DND-41 (cell line): ENCODE data around the gene NBPF14.
"Not testable (repeated sequence)": the region's sequence is repeated elsewhere in the genome, so short reads cannot be mapped to it uniquely, and the experiment has no call there.

Experiments used
- ATAC-seq: fragments of 200-7000 bp; cut with Tn5 transposase; 3 replicates; pipeline ENCODE4 v1.9.1; 2021; ENCODE audit warnings: low read depth; ENCODE audit not compliant: insufficient read depth
- DNase-seq: peaks from one replicate; pipeline ENCODE4 v3.0.0-alpha.2; 2020
- H2AFZ ChIP-seq: 2 replicates; pipeline ENCODE4 v1.6.0; 2012; ENCODE audit warnings: low read depth, low read length
- H3K27ac ChIP-seq: 2 replicates; pipeline ENCODE4 v1.5.1; 2012; ENCODE audit warnings: low read length, inconsistent platforms
- H3K27me3 ChIP-seq: fragments of 200-600 bp; sonication (generic); 2 replicates; pipeline ENCODE4 v1.6.0; 2012; ENCODE audit warnings: low read length, mild to moderate bottlenecking, inconsistent platforms; ENCODE audit not compliant: insufficient read depth, poor library complexity
- H3K36me3 ChIP-seq: 2 replicates; pipeline ENCODE4 v1.5.1; 2012; ENCODE audit warnings: low read length, inconsistent platforms; ENCODE audit not compliant: insufficient read depth
- H3K4me1 ChIP-seq: 2 replicates; pipeline ENCODE4 v1.5.1; 2012; ENCODE audit warnings: mild to moderate bottlenecking, low read length; ENCODE audit not compliant: insufficient read depth
- H3K4me2 ChIP-seq: 2 replicates; pipeline ENCODE4 v1.6.0; 2012; ENCODE audit warnings: mild to moderate bottlenecking, moderate library complexity, low read length, inconsistent platforms; ENCODE audit not compliant: insufficient read depth
- H3K4me3 ChIP-seq, 2 experiments: fragments of 200-600 bp in 1 of 2; shearing (Covaris generic) in 1 of 2; 2 replicates each; pipeline ENCODE4 v1.5.1; 2012 to 2016; ENCODE audit warnings: inconsistent platforms in 2 of 2, low read length in 2 of 2, mild to moderate bottlenecking in 2 of 2, low read depth in 1 of 2, moderate library complexity in 1 of 2
- H3K79me2 ChIP-seq: 2 replicates; pipeline ENCODE4 v1.6.0; 2012; ENCODE audit warnings: low read length, inconsistent platforms; ENCODE audit not compliant: insufficient read depth
- H3K9ac ChIP-seq: 2 replicates; pipeline ENCODE4 v1.6.0; 2012; ENCODE audit warnings: low read depth, mild to moderate bottlenecking, inconsistent platforms, low read length, moderate library complexity
- H3K9me3 ChIP-seq: 2 replicates; pipeline ENCODE4 v1.5.1; 2012; ENCODE audit warnings: low read length, moderate library complexity, mild to moderate bottlenecking, inconsistent platforms; ENCODE audit not compliant: insufficient read depth, severe bottlenecking
- H4K20me1 ChIP-seq: 2 replicates; pipeline ENCODE4 v1.6.0; 2012; ENCODE audit warnings: low read length; ENCODE audit not compliant: insufficient read depth

NBPF14 gene

DNA sequence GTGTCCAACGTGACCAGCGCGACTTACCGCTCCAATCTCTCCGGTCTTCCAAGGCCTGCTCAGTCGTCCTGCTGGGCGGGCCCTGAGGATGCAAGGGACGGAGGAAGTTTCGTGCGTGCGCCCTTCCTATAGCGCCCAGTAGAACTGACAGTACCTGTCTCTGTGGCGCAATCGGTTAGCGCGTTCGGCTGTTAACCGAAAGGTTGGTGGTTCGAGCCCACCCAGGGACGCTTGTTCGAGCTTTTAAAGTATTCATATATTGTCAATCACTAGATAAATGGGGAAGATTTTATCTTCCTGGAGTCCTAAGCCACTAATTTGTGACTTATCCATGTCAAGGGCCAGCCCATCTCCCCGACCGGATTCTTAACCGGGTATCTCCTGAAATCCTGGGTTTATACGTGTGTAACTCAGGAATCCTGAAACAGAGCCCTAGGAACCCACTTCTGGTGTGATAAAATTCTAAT lies 66.7 kb downstream of the NBPF14 start:
- H3K4me3 ChIP-seq, H3K79me2 ChIP-seq, H3K36me3 ChIP-seq, H3K9me3 ChIP-seq, H3K9ac ChIP-seq, H3K27me3 ChIP-seq, H3K4me2 ChIP-seq, DNase-seq, H3K4me1 ChIP-seq, H4K20me1 ChIP-seq, ATAC-seq, H3K27ac ChIP-seq, H2AFZ ChIP-seq: not testable (repeated sequence)

- not testable (repeated sequence) for ATAC-seq, H3K4me2 ChIP-seq, H3K36me3 ChIP-seq, H3K27me3 ChIP-seq, H2AFZ ChIP-seq, DNase-seq, H3K9me3 ChIP-seq, H3K9ac ChIP-seq, H3K79me2 ChIP-seq, H3K27ac ChIP-seq, H3K4me1 ChIP-seq, H3K4me3 ChIP-seq, H4K20me1 ChIP-seq
Measured at GRCh38 chr1:148528591-148528990, 67.2 kb downstream of the NBPF14 start.

DNA sequence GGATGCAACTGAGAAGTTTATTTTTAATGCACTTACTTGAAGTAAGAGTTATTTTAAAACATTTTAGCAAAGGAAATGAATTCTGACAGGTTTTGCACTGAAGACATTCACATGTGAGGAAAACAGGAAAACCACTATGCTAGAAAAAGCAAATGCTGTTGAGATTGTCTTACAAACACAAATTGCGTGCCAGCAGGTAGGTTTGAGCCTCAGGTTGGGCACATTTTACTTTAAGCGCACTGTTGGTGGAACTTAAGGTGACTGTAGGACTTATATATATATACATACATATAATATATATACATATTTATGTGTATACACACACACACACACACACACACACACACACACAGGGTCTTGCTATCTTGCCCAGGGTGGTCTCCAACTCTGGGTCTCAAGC lies 69.2 kb downstream of the NBPF14 start:
- not testable (repeated sequence) for H3K4me3 ChIP-seq, H3K4me1 ChIP-seq, H3K27me3 ChIP-seq, H3K79me2 ChIP-seq, DNase-seq, ATAC-seq, H3K27ac ChIP-seq, H3K9ac ChIP-seq, H2AFZ ChIP-seq, H3K36me3 ChIP-seq, H4K20me1 ChIP-seq, H3K4me2 ChIP-seq, H3K9me3 ChIP-seq

DNA sequence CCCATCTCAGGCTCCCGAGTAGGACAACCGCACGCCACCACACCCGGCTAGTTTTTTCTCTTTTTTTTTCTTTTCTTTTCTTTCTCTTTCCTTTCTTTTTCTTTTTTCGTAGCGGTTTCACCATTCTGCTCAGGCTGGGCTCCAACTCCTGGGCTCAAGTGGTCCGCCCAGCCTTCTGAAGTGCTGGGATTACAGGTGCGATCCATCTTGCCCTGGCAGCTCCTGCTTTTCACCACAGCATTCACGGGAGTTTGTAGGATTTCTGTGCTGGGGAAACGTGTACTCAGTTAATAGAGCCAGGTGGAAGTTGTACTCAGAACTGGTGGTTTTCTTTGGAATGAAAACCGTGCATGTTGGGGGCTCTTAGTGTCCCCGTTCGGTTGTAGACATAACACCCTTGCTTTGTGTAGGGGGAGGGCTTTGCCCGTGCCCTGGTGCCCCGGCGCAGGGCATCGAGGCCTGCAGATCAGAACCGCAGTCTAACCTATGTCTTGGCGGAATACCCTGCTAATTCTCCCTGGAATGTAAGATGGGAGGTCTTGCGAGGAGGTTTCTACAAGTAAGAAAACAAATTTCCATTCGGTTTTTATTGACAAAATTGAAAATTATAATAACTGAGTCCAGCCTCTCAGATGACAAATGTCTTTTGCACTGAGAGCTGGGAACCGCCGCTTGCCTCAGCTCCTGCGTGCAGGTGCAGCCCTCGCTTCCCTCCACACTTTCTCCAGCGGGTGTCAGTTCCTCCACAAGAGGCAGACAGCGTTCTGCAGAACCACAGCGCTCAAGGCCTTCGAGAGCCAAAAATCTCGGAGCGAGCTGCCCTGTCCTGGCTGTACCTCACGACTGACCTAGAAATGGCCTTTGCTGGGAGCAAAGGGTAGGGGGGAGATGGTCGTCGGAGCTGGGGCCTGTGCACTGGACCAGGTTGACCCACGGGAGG lies 72.3 kb downstream of the NBPF14 start:
- H3K4me1 ChIP-seq, H3K79me2 ChIP-seq, H3K9ac ChIP-seq, H4K20me1 ChIP-seq, H2AFZ ChIP-seq, ATAC-seq, DNase-seq, H3K27me3 ChIP-seq, H3K27ac ChIP-seq, H3K4me2 ChIP-seq, H3K4me3 ChIP-seq, H3K36me3 ChIP-seq, H3K9me3 ChIP-seq: not testable (repeated sequence)

DNA sequence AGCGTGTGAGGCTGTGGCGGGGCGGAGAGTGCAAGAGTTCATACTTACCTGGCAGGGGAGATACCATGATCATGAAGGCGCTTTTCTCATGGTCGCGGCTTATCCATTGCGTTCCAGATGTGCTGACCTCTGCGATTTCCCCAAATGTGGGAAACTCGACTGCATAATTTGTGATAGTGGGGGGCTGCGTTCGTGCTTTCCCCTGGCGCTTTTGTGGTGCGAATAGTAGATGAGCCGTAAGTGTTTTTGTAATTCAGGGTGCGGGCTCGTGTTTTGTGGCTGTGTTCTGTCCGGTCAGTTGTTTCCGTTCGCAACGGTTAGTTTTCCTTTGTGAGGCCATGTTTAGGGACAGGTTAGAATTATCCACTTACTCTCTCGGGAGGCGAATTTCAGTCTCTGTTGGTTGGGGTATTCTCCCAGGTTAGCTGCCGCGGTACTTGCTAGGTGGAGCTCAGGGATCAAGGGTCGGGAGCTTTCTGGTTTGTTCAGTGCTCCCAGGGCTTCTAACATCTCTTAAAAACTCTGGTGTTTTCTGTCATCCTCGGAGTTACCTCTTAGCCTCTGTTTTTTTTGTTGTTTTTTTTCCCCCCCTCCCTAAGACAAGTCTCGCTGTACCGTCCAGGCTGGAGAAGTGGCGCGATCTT lies 73.1 kb downstream of the NBPF14 start:
- not testable (repeated sequence) for H3K9ac ChIP-seq, H3K4me2 ChIP-seq, H3K4me1 ChIP-seq, H4K20me1 ChIP-seq, H3K79me2 ChIP-seq, H3K9me3 ChIP-seq, H3K27ac ChIP-seq, H3K36me3 ChIP-seq, H3K4me3 ChIP-seq, H2AFZ ChIP-seq, H3K27me3 ChIP-seq, DNase-seq
- peak; percentile 52; the same call in 1 of the 3 replicates for ATAC-seq

GRCh38 chr1:148522072-148522471 lies 73.7 kb downstream of the NBPF14 start:
- H3K9me3 ChIP-seq, H3K36me3 ChIP-seq, H3K4me3 ChIP-seq, H3K27ac ChIP-seq, H3K9ac ChIP-seq, ATAC-seq, H2AFZ ChIP-seq, DNase-seq, H4K20me1 ChIP-seq, H3K79me2 ChIP-seq, H3K27me3 ChIP-seq, H3K4me2 ChIP-seq, H3K4me1 ChIP-seq: not testable (repeated sequence)

- not testable (repeated sequence) for DNase-seq, H3K9ac ChIP-seq
Measured at GRCh38 chr1:148514310-148514709, 81.5 kb downstream of the NBPF14 start.

DNA sequence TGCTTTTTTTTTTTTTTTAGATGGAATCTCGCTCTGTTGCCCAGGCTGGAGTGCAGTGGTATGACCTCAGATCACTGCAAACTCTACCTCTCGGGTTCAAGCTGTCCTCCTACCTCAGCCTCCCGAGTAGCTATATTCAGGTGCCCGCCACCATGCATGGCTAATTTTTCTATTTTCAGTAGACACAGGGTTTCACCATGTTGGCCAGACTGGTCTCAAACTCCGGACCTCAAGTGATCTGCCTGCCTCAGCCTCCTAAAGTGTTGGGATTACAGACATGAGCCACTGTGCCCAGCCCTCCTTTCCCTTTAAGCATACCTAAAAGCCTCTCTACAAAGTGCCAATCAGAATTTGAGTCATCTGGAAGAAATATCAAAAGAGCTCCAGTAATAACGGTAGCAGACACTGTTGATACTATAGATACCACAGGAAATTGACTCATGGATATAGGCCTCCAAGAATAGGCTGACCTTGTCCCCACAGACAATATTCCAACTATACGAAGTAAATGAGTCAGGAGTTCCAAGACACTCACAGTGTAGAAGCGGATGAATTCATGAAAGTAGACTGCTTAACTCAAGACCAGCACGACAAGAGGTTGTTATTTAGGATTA lies 83.1 kb downstream of the NBPF14 start:
- not testable (repeated sequence) for DNase-seq, H3K4me2 ChIP-seq, H3K79me2 ChIP-seq, H3K9me3 ChIP-seq, H3K27me3 ChIP-seq, H3K9ac ChIP-seq, ATAC-seq, H3K4me1 ChIP-seq, H3K4me3 ChIP-seq, H3K27ac ChIP-seq, H3K36me3 ChIP-seq, H4K20me1 ChIP-seq, H2AFZ ChIP-seq

More at GRCh38 chr1:148514310-148514709, 81.5 kb downstream of the NBPF14 start:
- H3K79me2 ChIP-seq, H3K4me2 ChIP-seq, H4K20me1 ChIP-seq, H3K4me3 ChIP-seq, H3K4me1 ChIP-seq, H3K27me3 ChIP-seq, H3K36me3 ChIP-seq, H3K27ac ChIP-seq, H3K9me3 ChIP-seq, H2AFZ ChIP-seq, ATAC-seq: not testable (repeated sequence)
